HG02678 (cell line): Measurements from ENCODE around the gene C5.

Source experiments
- ATAC-seq: cut with Tn5 transposase; IDR thresholded peaks from one replicate; pipeline ENCODE4 v1.9.1; 2021; ENCODE audit warnings: mild to moderate bottlenecking, moderate library complexity; ENCODE audit not compliant: unreplicated experiment

C5 gene

DNA sequence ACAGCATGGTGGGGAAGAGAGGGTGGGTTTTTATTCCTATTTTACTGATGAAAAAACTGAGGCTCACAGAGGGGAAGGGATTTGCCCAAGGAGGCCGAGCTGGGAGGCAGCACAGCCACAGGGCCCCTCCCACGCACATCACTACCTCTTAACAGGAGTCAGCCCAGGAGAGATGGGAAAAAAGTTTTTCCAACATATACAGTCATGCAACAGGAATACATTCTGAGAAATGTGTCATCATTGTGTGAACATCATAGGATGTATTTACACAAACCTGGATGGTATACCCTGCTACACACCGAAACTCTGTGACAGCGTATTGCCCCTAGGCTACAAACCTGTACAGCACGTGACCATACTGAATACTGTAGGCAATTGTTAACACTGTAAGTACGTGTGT is 135.1 kb downstream of the C5 start:
- no peak for ATAC-seq

DNA sequence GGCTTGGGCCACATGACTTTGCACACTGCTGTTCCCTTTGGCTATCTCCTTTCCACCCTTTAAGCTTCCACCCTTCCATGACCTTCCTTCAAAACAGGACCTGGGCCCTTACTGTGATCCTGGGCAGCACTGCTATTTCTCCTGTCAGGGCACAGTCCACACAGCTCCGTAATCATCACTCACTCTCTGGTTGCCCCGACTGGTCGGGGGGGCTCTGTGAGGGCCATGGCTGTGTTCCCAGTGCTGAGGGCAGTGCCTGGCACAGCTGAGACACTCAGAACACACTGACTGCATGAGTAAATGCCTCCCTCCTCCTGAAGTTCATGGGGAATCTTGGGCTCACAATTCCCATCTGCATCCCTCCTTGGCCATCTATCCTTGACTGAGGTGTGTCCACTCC is 135.7 kb downstream of the C5 start:
- no peak for ATAC-seq

DNA sequence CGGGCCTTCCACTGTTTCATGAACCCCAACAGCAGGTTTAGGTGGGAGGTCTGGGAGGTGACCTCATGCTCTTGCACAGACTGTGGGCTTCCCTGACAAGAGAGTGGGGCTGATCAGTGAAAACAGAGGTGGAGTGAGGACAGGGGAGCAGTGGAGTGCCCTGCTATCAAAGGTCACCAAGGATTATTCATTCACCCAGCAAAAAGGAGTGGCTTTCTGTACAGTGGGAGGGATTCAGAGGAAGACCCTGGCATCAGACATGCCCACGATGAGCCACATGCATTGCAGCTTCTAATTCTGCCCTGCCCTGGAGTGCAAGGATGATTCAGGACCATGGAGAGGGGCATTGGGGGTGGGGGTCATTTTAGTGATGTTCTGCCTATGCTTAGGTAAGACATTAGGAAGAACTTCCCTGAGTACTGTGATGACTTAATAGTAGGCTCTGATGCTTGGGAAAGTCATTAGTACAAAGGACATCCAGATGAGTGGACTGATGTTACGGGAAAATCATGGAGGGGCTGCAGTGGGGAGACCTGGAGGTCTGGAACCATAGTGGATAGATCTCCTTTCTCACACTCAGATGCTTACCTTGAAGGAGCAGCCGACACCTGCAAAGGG is 136.3 kb downstream of the C5 start:
- no peak for ATAC-seq

DNA sequence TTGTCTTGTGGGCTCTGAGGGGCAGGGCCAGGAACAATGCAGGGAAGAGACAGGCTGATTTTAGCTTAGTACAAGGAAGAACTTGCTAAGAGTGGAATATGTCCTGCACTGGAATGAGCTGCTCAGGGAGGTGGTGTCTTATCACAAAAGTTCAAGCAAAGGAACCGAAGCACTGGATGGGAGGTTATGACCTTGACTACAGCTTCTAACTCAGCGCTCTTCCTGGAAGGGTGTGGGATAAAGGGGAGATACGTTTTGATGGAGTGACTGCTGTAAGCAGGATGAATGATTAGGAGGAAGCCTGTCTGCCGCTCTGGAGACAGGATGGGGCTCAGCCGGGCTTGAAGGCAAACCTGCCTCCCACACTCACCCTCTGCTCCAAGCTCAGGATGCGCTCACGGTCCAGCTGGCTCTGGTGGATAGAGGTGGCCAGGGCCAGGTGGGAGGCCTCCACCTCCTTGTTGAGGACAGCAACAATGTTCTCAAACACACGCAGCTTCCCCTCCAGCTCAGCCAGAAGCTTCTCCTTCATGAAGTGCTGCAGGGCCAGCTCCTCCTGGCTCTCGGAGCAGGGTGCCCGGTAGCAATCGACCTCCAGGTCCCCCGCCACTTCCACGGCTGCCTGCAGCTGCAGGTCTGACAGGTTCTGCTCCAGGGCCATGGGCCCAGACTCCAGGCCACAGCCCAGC is 137.0 kb downstream of the C5 start:
- ATAC-seq, result no peak

DNA sequence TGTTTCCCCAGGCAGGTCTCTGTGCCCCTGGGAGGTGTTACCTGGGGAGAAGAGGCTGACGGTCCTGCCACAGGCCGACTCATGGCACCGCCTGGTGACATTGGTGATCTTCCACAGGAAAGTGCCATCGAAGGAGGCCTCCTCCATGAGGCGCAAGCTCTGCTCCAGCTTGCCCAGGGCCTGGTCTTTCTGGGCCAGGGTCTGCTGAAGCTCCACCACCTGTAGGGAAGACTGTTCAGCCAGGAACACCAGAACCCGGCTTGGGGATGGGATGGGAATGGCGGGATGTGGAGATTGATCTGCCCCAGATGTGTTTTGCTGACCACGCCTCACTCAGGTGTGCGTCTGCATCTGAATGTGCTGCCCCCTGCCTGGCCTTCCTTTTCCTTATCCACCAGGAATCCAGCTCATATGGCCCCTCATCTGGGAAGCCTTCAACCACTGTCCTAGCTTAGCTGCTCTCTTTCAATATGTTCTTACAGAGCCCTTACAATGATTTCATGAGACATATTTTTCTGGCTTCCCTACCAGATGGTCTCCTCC is 138.7 kb downstream of the C5 start:
- no peak for ATAC-seq

DNA sequence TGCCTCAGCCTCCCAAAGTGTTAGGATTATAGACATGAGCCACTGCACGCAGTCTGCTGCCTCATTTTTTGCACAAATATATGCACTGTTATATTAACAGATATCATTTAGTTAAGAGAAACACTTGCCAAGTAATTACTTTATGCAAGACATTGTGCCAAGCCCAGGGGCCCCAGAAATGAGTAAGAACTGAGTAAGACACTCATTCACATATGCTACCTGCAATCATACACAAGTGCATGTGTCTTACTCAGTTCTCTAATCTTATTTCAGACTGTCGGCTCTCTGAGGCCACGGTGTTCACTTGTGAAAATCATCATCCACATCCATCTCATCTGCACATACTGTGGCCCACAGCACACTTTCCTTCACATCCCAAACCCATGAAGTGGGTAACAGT is 139.4 kb downstream of the C5 start:
- no peak for ATAC-seq

DNA sequence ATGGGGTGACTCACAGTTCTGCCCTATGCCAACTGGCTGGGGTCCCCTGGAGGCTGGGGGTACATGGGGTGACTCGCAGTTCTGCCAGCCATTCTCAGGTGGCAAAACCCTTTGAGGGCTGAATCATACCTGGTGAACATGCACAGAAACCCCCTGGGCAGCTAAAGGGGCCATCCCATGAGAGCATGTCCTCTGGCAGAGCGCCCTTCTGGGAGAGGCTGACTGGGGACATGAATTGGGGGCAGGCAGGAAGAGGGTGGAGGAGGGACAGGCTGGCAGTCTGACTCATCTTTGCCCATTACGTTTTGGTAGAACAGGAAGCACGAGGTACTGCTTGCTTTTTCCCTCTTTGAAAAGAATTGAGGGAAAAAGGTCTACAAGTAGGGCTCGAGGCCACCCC is 140.2 kb downstream of the C5 start:
- no peak for ATAC-seq

DNA sequence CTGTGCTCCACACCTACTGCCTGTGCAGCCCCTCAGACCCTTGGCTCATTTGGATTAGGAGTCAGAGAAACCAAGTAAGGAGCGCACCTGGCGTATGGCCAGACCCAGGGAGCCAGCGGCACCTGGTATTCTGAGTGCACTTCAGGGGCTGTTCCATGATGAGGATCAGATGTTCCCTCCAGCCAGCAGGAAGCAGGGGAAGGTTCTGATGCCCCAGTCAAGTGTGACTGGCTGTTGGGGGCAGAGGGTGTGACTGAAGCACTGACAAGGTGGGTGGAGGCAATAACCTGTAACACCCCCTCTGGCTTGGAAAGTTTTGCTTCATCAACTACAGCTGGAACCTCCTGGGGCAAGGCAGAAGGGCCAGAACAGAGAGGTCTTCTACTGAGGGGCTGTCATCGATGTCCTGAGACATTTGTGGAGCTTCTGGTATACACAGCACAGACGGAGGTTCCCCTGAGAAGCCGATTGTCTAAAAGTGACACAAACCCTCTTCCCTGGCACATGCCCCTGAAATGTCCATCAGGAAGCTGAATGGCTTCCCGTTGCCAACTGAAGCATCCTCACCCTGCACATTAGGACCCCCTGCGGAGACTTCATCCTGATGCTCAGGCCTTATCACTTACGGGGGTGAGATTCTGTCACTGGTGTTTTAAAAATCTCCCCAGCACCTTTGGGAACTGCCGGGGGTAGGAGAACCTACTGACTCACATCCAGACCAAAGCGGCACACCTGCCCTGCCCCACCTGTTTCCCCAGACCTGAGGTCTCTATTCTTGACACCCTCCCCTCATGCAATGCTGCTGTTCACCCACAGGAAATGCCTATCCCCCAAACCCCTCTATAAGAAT is 144.5 kb downstream of the C5 start:
- no peak for ATAC-seq

DNA sequence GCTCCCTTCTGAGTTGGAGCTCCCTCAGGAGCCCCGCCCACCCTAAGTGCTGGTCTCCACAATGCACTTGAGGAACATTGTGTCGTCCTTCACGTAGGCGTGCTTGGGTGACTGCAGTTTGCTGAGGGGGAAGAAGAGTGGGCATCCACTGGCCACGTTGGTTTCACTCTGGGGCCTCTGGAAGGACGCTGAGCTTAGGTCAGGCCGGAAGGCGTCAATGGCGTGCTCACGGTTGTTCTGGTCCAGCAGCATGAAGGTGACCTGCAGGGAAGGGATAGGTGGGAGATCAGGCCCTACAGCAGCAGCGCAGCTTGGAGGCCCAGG is 145.1 kb downstream of the C5 start:
- ATAC-seq, result no peak

DNA sequence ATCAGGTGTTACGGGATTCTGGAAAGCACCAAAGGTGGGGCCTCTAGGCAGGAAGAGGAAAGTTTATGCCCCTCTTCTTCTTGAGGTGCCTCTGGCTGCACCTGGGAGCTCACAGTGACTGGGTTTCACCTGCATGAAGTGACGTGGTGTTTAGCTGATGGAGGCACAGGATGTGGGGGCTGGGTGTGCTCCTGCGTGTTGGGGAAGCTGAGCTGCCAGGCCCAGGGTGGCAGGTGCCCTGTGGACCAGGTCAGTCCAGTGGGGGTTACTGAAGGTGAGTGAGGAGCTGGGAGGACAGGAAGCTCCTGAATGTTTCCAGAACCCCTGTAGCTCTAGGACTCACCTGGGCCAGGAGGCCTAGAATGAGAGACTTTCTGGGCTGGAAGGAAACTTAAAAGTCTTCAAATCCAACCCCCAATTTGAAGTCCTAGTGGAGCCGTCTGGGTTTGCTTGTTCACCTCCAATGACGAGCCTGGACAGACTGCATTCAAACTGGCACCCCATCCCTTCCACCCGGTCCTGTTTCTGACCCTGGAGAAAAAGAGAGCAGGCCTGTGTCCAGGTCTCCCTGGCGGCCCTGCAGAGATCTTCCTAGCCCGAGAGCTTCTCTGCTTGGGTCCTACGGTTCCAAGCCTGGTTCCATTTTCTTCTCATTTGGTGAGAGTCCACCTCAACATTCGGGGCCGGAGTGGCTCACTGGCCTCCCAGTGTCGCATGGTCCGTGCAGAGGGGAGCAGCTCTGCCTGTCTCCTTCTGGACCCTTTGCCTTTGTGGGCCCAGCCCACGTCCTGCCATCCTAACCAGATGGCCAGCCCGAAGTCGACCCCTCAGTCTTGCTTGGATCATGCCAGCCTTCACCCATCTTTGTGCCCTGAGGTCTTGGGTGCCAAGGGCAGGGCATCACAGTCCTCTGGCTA is 145.8 kb downstream of the C5 start:
- no peak for ATAC-seq

DNA sequence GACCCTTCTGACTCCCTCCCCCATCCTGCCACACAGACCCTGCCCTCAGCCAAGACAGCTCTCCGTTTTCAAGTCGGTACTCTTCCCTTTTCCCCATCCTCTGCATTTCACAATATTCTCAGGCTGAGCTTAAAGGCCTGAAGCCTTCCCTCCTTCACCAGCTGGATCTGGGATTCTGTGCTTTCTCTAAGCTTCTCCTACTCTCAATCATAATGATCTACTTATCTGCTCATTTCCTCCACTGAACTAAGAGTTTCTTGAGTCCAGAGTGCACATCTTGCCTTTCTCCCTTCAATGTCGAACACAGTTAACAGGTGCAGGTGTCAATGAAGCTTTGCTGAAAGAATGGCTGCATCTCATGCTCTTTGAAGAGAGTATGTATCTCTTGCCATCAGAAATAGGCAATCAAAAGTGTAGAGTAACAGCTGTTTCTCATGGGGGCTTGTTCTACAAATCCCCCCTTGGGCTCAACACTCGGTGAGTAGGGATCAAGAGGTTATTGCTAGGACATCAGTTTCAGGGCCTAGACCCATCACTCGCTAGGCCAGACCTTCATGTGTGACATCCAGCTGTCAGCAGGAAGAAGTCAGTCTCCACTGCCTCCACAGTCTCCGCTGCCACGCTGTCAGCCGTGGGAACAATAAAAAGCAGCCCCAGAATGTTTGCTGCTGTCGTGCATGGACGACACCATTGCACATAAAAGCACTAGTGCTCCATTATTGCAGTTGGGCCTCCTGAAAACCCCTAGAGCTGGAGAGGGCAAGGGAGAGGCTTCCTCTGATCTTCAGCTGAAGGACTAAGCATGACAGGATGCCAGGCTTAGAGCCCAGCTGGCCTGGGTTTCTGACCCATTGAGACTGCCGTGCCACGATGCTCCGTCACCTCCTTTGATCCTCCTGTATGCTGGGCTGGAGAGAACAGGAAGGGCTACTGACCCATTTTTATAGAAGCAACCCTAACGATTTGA is 147.2 kb downstream of the C5 start:
- ATAC-seq, result no peak
